Activated naive CD4-positive, alpha-beta T cell (primary cell): ENCODE results near the gene MIPEP.
"Not testable (repeated sequence)": the region's sequence is repeated elsewhere in the genome, so short reads cannot be mapped to it uniquely, and the experiment has no call there.

Experiments used
- DNase-seq, 4 experiments: peaks; one replicate each; lab custom pipeline; 2025; lab: John Stamatoyannopoulos, UW

MIPEP gene

GRCh38 chr13:23888658-23889614 lies at the start of gene MIPEP:
Gene MIPEP (minus strand): TSS chr13:23889400. CDS start chr13:23889320, 80 bp downstream.
- peak; percentile 60 to 82 (median 68) for DNase-seq

- DNase-seq: no peak
Observed at GRCh38 chr13:23934520-23934919, 45.3 kb upstream of the MIPEP start.

GRCh38 chr13:23928985-23929384 lies 39.8 kb upstream of the MIPEP start:
- DNase-seq: no peak

- no peak for DNase-seq
Observed at GRCh38 chr13:23923031-23923430, 33.8 kb upstream of the MIPEP start.

GRCh38 chr13:23922005-23922932 lies 33.1 kb upstream of the MIPEP start:
- DNase-seq: no peak

GRCh38 chr13:23921451-23921888 lies 32.3 kb upstream of the MIPEP start:
- DNase-seq: no peak

GRCh38 chr13:23919006-23919405 lies 29.8 kb upstream of the MIPEP start:
- no peak for DNase-seq

- no peak for DNase-seq
Observed at GRCh38 chr13:23918208-23918607, 29.0 kb upstream of the MIPEP start.

GRCh38 chr13:23915308-23915707 lies 26.1 kb upstream of the MIPEP start:
- no peak for DNase-seq

GRCh38 chr13:23912469-23912868 lies 23.3 kb upstream of the MIPEP start:
- no peak for DNase-seq

- no peak for DNase-seq
Observed at GRCh38 chr13:23909606-23910005, 20.4 kb upstream of the MIPEP start.

- DNase-seq: no peak
Observed at GRCh38 chr13:23905766-23906165, 16.6 kb upstream of the MIPEP start.

- DNase-seq: no peak
Observed at GRCh38 chr13:23903906-23904280, 14.7 kb upstream of the MIPEP start.

- no peak for DNase-seq
Observed at GRCh38 chr13:23902975-23903905, 14.0 kb upstream of the MIPEP start.

GRCh38 chr13:23901365-23901764 lies 12.2 kb upstream of the MIPEP start:
- no peak for DNase-seq

GRCh38 chr13:23899555-23899954 lies 10.4 kb upstream of the MIPEP start:
- no peak for DNase-seq

GRCh38 chr13:23898101-23898500 lies 8.9 kb upstream of the MIPEP start:
- no peak for DNase-seq

GRCh38 chr13:23897452-23897919 lies 8.3 kb upstream of the MIPEP start, which contains the start of gene C1QTNF9B:
Gene C1QTNF9B (minus strand): TSS chr13:23897502.
- not testable (repeated sequence) for DNase-seq

- DNase-seq: not testable (repeated sequence)
Observed at GRCh38 chr13:23894746-23895145, 5.5 kb upstream of the MIPEP start.

GRCh38 chr13:23893791-23894190 lies 4.6 kb upstream of the MIPEP start:
- DNase-seq: not testable (repeated sequence)
